HepG2 (cell line): ENCODE data around the gene GNMT. TPM values are rescaled to one million over a fixed set of nuclear protein-coding genes. Genes with fewer than 3 reads are reported as not detected.

Experiments
- PAXIP1 ChIP-seq: sonication (generic); formaldehyde crosslinking; conservative IDR thresholded peaks from 2 replicates; pipeline ENCODE4 v1.4.0; 2020; ENCODE audit warnings: mild to moderate bottlenecking, missing genetic modification reagents, moderate library complexity
- PRDM10 ChIP-seq: sonication (generic); formaldehyde crosslinking; IDR thresholded peaks from 2 replicates; pipeline ENCODE4 v1.4.0; 2020; ENCODE audit warnings: low read depth, missing genetic modification reagents
- ZNF580 ChIP-seq: IDR thresholded peaks from 2 replicates; pipeline ENCODE4 v1.6.1; 2016; ENCODE audit warnings: low read depth, borderline replicate concordance
- polyA plus RNA-seq, 8 experiments: library from polyadenylated mRNA; depleted of rRNA in 3 of 8; stranded (reverse) in 7 of 8; unstranded in 1 of 8; fragments of >200 nt; fragmentation: Illumina TruSeq in 4 of 8; extraction: Trizol in 4 of 8; gene quantifications; 2 replicates each; pipeline versions ENCODE4 v1.2.1 to v1.2.3, GENCODE V29; 2011 to 2016; ENCODE audit warnings: low read depth in 4 of 8, missing spikeins in 1 of 8, mixed read lengths in 1 of 8; ENCODE audit not compliant: insufficient read depth in 1 of 8
- total RNA-seq, 5 experiments: library from RNA; depleted of rRNA; stranded (reverse); fragments of >200 nt; fragmentation: Illumina TruSeq; extraction: Trizol; gene quantifications; 2 replicates each; pipeline ENCODE4 v1.2.3, GENCODE V29; 2016; ENCODE audit warnings: low read depth in 1 of 5

Gene GNMT
- total and polyA plus RNA-seq, 2 of the 13 experiments (the other 11 are each of a cell fraction or from before 2014, with no cell fraction given): 2.8 to 7.0 TPM

- TF ChIP-seq PAXIP1 (CRISPR knock-in tag): no peak
- no peak for TF ChIP-seq PRDM10
- TF ChIP-seq ZNF580 (CRISPR knock-in tag): no peak
Measured at GRCh38 chr6:42981836-42982235, 21.3 kb downstream of the GNMT start (continued).
